Liver (tissue), 3 donors: ENCODE data around the gene PLPPR2.

Experiments used
- CTCF ChIP-seq: fragments of 150-350 bp; IDR thresholded peaks from 2 replicates; pipeline ENCODE4 v1.5.1; 2017; ENCODE audit warnings: improper control_type of control experiment, low read depth, low read length; ENCODE audit not compliant: missing input control
- EGR1 ChIP-seq, 2 donors: IDR thresholded peaks; 2 replicates each; pipeline ENCODE4 v1.6.1; 2016 to 2018; ENCODE audit warnings: antibody characterized with exemption in 2 of 2, low read depth in 2 of 2
- FOXA1 ChIP-seq: IDR thresholded peaks from 2 replicates; pipeline ENCODE4 v1.6.1; 2016; ENCODE audit warnings: antibody characterized with exemption
- GABPA ChIP-seq, 2 donors: IDR thresholded peaks in 1 of 2; conservative IDR thresholded peaks in 1 of 2; 2 replicates each; pipeline ENCODE4 v1.6.1; 2016; ENCODE audit warnings: antibody characterized with exemption in 2 of 2, mild to moderate bottlenecking in 1 of 2, moderate library complexity in 1 of 2
- HNF4A ChIP-seq, 2 donors: conservative IDR thresholded peaks; 2 replicates each; pipeline ENCODE4 v1.6.1; 2016; ENCODE audit warnings: antibody characterized with exemption in 2 of 2, mild to moderate bottlenecking in 2 of 2
- JUND ChIP-seq, 2 donors: IDR thresholded peaks; 2 replicates each; pipeline ENCODE4 v1.6.1; 2016; ENCODE audit warnings: antibody characterized with exemption in 2 of 2
- MAX ChIP-seq: IDR thresholded peaks from 2 replicates; pipeline ENCODE4 v1.6.1; 2016; ENCODE audit warnings: antibody characterized with exemption
- RAD21 ChIP-seq, 2 donors: IDR thresholded peaks; 2 replicates each; pipeline ENCODE4 v1.6.1; 2016; ENCODE audit warnings: antibody characterized with exemption in 2 of 2, mild to moderate bottlenecking in 2 of 2
- REST ChIP-seq: IDR thresholded peaks from 2 replicates; pipeline ENCODE4 v1.6.1; 2016; ENCODE audit warnings: antibody characterized with exemption, mild to moderate bottlenecking
- SP1 ChIP-seq: IDR thresholded peaks from 2 replicates; pipeline ENCODE4 v1.6.1; 2018; ENCODE audit warnings: antibody characterized with exemption, mild to moderate bottlenecking
- TAF1 ChIP-seq: conservative IDR thresholded peaks from 2 replicates; pipeline ENCODE4 v1.6.1; 2016; ENCODE audit warnings: antibody characterized with exemption, mild to moderate bottlenecking
- YY1 ChIP-seq: IDR thresholded peaks from 2 replicates; pipeline ENCODE4 v1.6.1; 2016; ENCODE audit warnings: antibody characterized with exemption, mild to moderate bottlenecking
- ZBTB33 ChIP-seq: IDR thresholded peaks from 2 replicates; pipeline ENCODE4 v1.6.1; 2016; ENCODE audit warnings: antibody characterized with exemption
- donor health status: healthy.
- donor health status: healthy.

GRCh38 chr19:11331502-11331901, 23.7 kb upstream of the PLPPR2 start:
- TF ChIP-seq CTCF = no peak
- TF ChIP-seq EGR1 (IDR thresholded peaks at IDR 0.05; ENCODE audit: low read depth in 2 of 2) = no peak
- no peak for TF ChIP-seq ZBTB33
- TF ChIP-seq MAX = no peak
- TF ChIP-seq RAD21 (IDR thresholded peaks at IDR 0.05) = no peak
- no peak for TF ChIP-seq YY1
- TF ChIP-seq TAF1 = no peak
- TF ChIP-seq HNF4A (conservative IDR thresholded peaks at IDR 0.05) = no peak
- no peak for TF ChIP-seq SP1
- TF ChIP-seq JUND (IDR thresholded peaks at IDR 0.05) = no peak
- TF ChIP-seq FOXA1 = no peak
- TF ChIP-seq REST = no peak
- TF ChIP-seq GABPA (IDR thresholded peaks at IDR 0.05 in 1 of 2, conservative IDR thresholded peaks at IDR 0.05 in 1 of 2) = no peak
